HG02885 (cell line): Measurements from ENCODE around the gene TLR2.

ENCODE experiments used
- ATAC-seq: cut with Tn5 transposase; IDR thresholded peaks from one replicate; pipeline ENCODE4 v1.9.1; 2021; ENCODE audit warnings: mild to moderate bottlenecking; ENCODE audit not compliant: unreplicated experiment, poor library complexity

Gene TLR2

GRCh38 chr4:153684182-153684970 lies at the start of gene TLR2:
Gene TLR2, plus strand, starts transcription at chr4:153684280. Its CDS starts 18,628 bp downstream, at chr4:153702908.
- ATAC-seq = peak; percentile 93

- ATAC-seq = no peak
These were observed 49.2 kb upstream of the TLR2 start for GRCh38 chr4:153634738-153635353.

DNA sequence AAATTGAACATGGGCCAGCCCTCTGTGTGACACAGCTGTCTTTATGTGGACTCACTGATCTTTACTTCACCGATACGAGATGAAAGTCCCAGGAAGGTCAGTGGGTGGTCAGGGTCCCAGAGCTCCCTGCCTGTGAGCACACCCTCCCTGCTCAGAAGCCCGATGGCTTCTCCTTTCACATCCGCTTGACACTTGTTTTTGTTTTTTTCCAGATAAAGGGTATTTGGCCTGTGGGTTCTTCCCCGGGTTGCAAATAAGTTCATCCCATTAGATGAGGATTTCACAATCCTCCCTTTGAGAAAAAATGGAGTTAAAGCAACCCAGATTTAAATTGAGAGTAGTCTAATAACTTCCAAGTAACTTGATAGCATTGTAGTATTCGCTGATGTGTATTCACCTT lies 48.2 kb upstream of the TLR2 start:
- ATAC-seq = no peak

DNA sequence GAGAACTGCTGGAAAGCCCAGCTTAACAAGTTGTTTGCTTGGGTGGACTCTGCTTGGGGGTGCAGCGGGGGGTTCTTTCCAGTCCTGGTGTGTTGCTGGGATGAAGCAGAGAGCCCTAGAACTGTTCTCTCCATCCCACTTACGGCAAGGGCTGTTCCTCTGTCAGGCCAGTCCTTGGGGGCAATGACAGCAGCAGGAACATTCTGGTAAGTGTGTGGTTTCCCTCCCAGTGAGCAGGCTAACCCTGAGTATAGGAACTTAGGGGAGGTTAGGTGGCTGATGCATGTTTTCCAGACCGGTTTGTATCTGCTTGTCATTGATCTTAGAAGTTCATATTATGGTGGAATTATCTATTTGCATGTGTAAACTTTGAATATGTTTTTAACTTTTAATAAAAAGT lies 46.9 kb upstream of the TLR2 start:
- ATAC-seq = no peak

- ATAC-seq = no peak
These were observed 46.1 kb upstream of the TLR2 start for GRCh38 chr4:153638011-153638410.

GRCh38 chr4:153638999-153639398 lies 45.1 kb upstream of the TLR2 start:
- ATAC-seq = no peak

DNA sequence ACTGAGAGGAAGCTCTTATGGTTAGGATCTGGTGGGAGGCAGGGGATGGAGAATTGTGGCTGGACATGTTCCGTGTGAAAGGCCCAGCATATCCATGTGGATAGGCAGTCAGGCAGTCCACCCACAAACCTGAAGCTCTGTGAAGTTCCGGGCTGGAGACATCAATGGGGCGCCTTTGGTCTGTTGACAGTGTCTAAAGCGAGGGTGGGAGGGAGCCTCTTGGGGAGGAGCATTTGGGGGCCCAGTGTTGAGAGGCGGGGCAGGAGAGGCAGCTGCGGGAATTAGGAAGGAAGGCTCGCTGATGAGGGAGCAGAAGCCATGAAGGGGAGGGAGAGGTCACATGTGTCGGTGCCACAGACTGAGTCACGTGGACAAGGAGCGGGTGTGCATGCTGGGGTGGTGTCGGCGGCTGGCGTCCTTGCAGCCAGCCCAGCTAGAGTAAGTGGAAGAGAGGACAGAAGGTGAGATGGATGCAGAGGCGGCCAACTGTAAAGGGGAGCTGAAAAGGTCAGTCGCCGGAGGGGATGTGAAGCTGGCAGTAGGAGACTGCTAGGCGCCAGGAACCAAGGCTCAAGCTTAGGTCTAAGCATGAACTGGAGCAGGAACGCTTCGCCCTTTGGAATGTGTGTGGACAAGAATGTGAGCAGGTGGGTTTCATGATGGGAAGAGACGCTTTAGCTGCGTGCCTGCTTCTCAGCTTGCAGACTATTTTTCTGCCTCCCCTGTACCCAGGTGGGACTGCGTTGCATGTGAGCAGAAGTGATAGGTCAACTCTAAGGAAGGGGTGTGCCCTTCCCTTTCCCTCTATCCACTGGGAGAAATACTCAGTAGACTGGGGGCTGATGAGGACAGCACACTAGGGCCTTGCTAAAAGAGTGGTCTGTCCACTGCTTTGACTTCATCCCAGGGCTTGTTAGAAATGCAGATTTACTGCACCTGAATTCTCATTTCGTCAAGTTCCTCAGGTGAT lies 44.0 kb upstream of the TLR2 start:
- ATAC-seq = no peak

DNA sequence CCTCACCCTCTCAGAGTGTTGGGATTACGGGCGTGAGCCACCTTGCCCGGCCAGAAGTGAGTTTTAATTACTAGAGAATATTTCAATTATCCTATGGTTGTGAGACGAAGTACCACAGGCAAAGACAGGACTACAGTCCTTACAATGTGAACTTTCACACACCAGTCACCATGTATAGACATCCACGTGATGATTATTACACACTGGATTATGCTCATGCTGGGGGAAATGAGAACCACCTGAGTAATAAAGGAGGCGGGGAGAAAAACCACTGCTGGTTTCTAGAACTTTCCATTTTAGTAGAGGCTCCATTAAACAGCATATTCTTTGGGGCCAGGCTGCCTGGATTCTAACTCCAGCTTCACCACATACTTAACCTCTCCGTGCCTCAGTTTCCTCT lies 42.5 kb upstream of the TLR2 start:
- no peak for ATAC-seq

GRCh38 chr4:153643406-153644383 lies 40.4 kb upstream of the TLR2 start:
- ATAC-seq = peak; percentile 88

DNA sequence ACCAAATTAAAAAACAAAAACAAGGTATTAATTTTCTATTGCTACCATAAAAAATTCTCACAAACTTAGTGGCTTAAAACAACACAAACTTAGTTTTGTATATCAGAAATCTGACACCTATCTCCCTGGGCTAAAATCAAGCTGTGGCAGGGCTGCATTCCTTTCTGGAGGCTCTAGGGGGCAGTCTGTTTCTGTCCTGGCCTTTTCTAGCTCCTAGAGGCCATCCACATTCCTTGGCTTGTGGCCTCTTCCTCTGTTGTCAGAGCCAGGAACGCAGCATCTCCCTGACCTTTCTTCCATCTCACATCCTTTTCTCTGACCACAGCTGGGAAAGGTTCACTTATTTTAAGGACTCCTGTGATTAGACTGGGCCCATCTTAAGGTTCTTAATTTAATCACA lies 38.9 kb upstream of the TLR2 start:
- no peak for ATAC-seq

- ATAC-seq = no peak
These were observed 37.8 kb upstream of the TLR2 start for GRCh38 chr4:153646261-153646660.

GRCh38 chr4:153646978-153647377 lies 37.1 kb upstream of the TLR2 start:
- ATAC-seq = no peak

- no peak for ATAC-seq
These were observed 36.1 kb upstream of the TLR2 start for GRCh38 chr4:153647975-153648374.

DNA sequence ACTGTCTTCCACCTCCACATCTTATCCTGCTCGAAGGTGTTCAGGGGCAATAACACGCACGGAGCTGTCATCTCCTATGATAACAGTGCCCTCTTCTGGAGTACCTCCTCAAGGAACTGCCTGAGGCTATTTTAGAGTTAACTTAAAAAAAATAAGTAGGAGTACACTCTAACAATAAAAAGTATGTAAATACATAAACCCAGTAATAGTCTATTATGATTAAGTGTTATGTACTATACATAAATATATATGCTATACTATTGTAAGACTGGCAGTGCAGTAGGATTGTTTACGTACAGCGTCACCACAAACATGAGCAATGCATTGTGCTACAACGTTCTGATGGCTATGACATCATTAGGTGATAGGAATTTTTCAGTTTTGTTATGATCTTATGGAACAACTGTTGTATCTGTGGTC lies 34.5 kb upstream of the TLR2 start:
- ATAC-seq = peak; percentile 51

DNA sequence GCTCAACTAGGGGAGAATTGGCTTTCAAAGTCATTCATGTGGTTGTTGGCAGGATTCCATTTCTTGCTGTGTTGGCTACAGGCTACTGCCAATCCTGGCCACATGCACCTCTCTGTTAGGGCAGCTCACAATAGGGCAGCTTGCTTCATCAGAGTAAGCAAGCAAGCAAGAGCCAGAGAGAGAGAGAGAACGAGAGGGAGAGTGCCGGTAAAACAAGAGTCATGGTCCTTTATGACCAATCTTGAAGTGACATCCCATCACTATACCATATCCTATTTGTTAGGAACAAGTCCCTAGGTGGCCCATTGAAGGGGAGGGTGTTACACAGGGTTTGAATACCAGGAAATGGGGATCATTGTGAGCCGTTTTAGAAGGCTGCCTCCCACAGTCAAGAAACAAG lies 33.0 kb upstream of the TLR2 start:
- ATAC-seq = no peak

- ATAC-seq = no peak
These were observed 32.5 kb upstream of the TLR2 start for GRCh38 chr4:153651587-153651986.

- ATAC-seq = no peak
These were observed 31.9 kb upstream of the TLR2 start for GRCh38 chr4:153652051-153652784.

GRCh38 chr4:153655002-153655541 lies 29.0 kb upstream of the TLR2 start:
- ATAC-seq = no peak

- ATAC-seq = no peak
These were observed 28.2 kb upstream of the TLR2 start for GRCh38 chr4:153655928-153656327.
